ENCODE data around the gene PLCB4.

Gene PLCB4

DNA sequence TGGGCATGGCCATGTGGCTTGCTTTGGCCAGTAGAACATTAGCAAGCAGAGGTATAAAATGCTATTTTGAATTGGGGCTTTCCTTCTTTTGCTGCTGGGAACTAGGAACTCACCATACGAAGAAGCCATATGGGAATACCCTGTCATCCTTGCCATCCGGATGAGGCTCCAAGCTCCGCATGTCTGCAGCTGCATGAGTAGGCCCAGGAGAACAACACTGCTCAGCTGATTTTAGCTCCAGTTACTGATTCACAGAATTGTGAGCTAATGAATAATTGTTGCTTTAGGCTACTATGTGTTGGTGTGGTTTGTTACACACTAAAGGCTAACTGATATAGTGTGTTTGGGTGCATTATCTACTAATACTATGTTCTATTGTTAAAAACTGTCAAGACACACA lies 2.7 kb upstream of the PLCB4 start:
- no peak for DNase-seq (ENCODE audit: low read depth, low spot score)
- Histone ChIP-seq H3K4me3 (no peak overlapping the region), H3K9ac (ENCODE audit: insufficient read length) (no peak overlapping the region), H3K36me3 (ENCODE audit: insufficient read depth, low read length) (no peaks in the 10 kb centered on the region), H3K27ac (no peak overlapping the region), H3K9me3 (ENCODE audit: low read depth, low read length) (no peaks in the 10 kb centered on the region)
- TF ChIP-seq POLR2AphosphoS5 (IDR thresholded peaks at IDR 0.05; ENCODE audit: borderline replicate concordance, low read depth, low read length) (no peak), FOXP2 (optimal IDR thresholded peaks at IDR 0.05; ENCODE audit: control extremely low read depth, extremely low read length, insufficient read depth) (no peak), EZH2 (IDR thresholded peaks at IDR 0.05) (no peak)

DNA sequence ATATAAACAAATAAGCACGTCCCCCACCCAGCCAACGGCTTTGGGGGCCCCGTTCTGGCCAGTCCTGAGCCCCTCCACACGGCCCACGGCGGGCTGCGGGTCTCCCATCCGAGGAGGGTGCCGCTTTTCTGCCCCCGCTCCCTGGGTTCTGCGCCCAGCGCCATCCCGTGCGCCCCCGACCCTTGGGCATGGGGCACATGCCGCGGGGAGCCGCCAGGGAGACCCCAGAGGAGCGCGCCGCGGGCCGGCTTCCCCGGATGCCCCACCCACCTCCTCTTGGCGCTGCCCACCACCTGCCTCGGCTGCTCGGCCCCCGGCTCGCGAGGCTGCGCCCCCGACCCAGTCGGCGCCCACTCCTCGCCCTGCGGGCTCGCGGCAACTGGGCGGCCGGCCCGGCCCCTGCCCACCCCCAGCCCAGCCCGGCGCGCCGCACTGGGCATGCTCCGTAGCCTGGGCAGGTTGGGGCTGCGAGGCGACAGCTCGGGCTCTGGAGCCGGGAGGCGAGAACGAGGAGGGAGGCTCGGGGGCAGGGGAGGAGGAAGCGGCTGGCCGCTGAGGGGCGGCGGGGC lies 570 bp upstream of the PLCB4 start:
- no peak for DNase-seq (ENCODE audit: low read depth, low spot score)
- Histone ChIP-seq H3K27ac (no peak overlapping the region), H3K9me3 (ENCODE audit: low read depth, low read length) (no peaks in the 10 kb centered on the region), H3K4me3 (peak overlapping the region; percentile 91), H3K9ac (ENCODE audit: insufficient read length) (peak overlapping the region; percentile 59), H3K36me3 (ENCODE audit: insufficient read depth, low read length) (no peaks in the 10 kb centered on the region)
- TF ChIP-seq POLR2AphosphoS5 (IDR thresholded peaks at IDR 0.05; ENCODE audit: borderline replicate concordance, low read depth, low read length) (no peak), FOXP2 (optimal IDR thresholded peaks at IDR 0.05; ENCODE audit: control extremely low read depth, extremely low read length, insufficient read depth) (no peak), EZH2 (IDR thresholded peaks at IDR 0.05) (no peak)

- Histone ChIP-seq H3K27ac (no peak overlapping the region), H3K9me3 (ENCODE audit: low read depth, low read length) (no peaks in the 10 kb centered on the region), H3K36me3 (ENCODE audit: insufficient read depth, low read length) (no peaks in the 10 kb centered on the region), H3K4me3 (peak overlapping the region; percentile 91), H3K9ac (ENCODE audit: insufficient read length) (no peak overlapping the region)
- TF ChIP-seq POLR2AphosphoS5 (IDR thresholded peaks at IDR 0.05; ENCODE audit: borderline replicate concordance, low read depth, low read length), result no peak
- TF ChIP-seq FOXP2 (optimal IDR thresholded peaks at IDR 0.05; ENCODE audit: control extremely low read depth, extremely low read length, insufficient read depth), result no peak
- TF ChIP-seq EZH2 (IDR thresholded peaks at IDR 0.05), result no peak
- no peak for DNase-seq (ENCODE audit: low read depth, low spot score)
Measured at GRCh38 chr20:9070304-9070703, 1.4 kb downstream of the PLCB4 start.

DNA sequence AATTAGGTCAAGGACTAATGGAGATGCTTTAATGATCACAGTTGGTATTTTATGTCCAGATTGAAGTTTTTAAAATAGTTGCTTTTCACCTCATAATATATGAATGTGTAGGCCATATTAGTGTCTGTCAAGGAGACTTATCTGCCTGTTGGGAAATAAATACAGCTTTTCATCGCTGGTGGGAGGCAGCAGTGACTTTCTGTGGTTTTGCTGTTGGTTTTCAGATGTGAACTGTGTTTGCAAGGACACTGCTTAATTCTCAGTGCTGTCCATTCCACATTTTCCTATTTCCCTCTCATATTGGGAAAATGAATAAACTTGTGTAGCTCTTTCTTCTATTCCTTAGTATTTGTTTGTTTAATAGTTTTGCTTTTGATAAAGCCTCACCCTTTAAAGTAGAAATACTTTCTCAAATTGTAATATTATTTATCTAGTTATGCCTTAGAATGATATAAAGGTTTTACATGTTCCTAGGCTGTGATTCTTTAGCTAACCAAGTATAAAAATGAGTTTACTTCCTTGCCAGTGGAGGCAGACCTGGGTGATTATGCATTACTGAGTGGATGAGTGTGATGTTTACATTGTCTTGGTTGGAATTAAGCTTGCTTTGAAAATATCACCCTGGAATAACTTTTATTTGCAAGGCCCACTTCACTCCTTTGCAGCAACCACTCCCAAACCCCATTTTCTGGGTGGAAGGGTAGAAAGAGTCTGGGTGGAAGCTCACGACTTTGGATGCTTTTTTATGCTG lies 3.3 kb downstream of the PLCB4 start:
- Histone ChIP-seq H3K36me3 (ENCODE audit: insufficient read depth, low read length) (no peaks in the 10 kb centered on the region), H3K4me3 (no peak overlapping the region), H3K9me3 (ENCODE audit: low read depth, low read length) (no peaks in the 10 kb centered on the region), H3K9ac (ENCODE audit: insufficient read length) (no peak overlapping the region), H3K27ac (no peak overlapping the region)
- no peak for TF ChIP-seq POLR2AphosphoS5 (IDR thresholded peaks at IDR 0.05; ENCODE audit: borderline replicate concordance, low read depth, low read length)
- no peak for TF ChIP-seq EZH2 (IDR thresholded peaks at IDR 0.05)
- no peak for TF ChIP-seq FOXP2 (optimal IDR thresholded peaks at IDR 0.05; ENCODE audit: control extremely low read depth, extremely low read length, insufficient read depth)
- no peak for DNase-seq (ENCODE audit: low read depth, low spot score)

DNA sequence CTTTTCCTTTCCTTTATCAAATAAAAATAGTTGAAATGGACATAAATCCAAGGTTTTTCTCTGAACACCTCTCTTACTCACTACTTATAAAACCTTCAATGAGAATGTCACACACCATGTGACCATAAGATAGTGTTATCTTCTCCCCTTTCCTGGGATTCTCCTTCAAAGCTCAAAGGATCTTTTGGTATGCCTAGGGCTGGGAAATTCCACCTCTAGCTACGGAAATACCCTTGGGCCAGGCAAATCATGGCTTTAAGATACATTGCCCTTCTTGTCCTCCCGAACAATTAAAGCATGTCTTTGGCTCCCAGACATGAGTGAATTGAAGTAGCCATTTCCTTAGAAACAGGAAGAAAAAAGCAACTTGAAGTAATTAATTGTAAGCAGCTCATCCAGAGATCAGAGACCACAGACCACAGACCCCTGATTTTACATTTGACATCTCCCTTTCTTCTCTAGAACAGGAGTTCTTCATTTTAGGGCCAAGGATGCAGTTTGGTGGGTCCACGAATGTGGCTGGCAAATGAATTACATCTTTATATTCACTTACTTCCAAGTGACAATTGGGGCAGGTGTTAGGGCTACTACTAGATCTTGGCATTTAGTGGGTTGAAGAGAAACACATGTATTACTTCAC lies 4.1 kb downstream of the PLCB4 start:
- Histone ChIP-seq H3K9me3 (ENCODE audit: low read depth, low read length) (no peaks in the 10 kb centered on the region), H3K27ac (no peak overlapping the region), H3K4me3 (no peak overlapping the region), H3K36me3 (ENCODE audit: insufficient read depth, low read length) (no peaks in the 10 kb centered on the region), H3K9ac (ENCODE audit: insufficient read length) (no peak overlapping the region)
- TF ChIP-seq EZH2 (IDR thresholded peaks at IDR 0.05) (no peak), FOXP2 (optimal IDR thresholded peaks at IDR 0.05; ENCODE audit: control extremely low read depth, extremely low read length, insufficient read depth) (no peak), POLR2AphosphoS5 (IDR thresholded peaks at IDR 0.05; ENCODE audit: borderline replicate concordance, low read depth, low read length) (peak; percentile 45; the same call in 1 of the 2 replicates)
- peak; percentile 53 for DNase-seq (ENCODE audit: low read depth, low spot score)

DNA sequence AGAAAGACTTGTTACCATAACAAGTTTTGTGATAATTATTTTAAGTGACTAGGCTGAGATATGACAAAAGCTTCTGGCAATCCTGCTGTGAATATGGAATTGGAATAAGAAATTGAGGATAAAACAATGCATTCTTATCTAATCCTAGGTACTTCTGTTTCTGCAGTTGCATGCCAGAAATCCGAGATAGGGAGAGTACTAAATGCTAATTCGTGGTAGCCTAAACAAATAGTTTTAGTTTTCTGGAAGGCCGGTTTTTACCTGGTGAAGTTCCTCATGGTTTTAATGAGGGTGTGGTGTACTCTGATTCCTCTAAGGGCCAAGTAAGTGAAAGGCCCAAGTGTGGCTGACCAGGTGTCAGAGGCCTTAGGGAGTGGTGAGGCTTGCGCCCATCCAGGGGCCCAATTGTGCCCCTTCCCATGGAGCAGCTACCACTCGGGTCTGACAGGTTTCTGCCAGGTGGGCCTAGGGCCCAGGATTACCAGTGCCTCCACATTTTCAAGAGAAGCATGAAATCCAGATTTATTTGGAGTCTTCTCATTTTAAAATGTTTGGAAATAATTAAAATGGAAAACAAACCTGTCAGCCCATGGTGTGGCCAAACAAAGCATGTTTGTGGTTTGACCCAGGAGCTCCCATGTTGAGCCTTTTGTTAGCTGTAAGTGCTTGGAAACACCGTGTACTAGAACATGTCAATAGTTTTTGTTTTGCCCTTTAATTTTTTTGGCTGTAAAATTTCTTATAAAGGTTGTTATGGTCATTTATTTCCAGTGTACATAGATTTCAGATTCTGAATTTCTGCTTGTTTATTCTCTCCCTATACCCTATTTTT lies 6.6 kb downstream of the PLCB4 start:
- no peak for DNase-seq (ENCODE audit: low read depth, low spot score)
- no peaks in the 10 kb centered on the region for H3K9me3 ChIP-seq (ENCODE audit: low read depth, low read length)
- no peak for TF ChIP-seq FOXP2 (optimal IDR thresholded peaks at IDR 0.05; ENCODE audit: control extremely low read depth, extremely low read length, insufficient read depth)
- no peak for TF ChIP-seq POLR2AphosphoS5 (IDR thresholded peaks at IDR 0.05; ENCODE audit: borderline replicate concordance, low read depth, low read length)
- no peak for TF ChIP-seq EZH2 (IDR thresholded peaks at IDR 0.05)
- no peak overlapping the region for H3K9ac ChIP-seq (ENCODE audit: insufficient read length)
- H3K36me3 ChIP-seq (ENCODE audit: insufficient read depth, low read length), result no peaks in the 10 kb centered on the region
- H3K27ac ChIP-seq, result no peak overlapping the region
- H3K4me3 ChIP-seq, result no peak overlapping the region

GRCh38 chr20:9076440-9076839 lies 7.6 kb downstream of the PLCB4 start:
- no peak for TF ChIP-seq POLR2AphosphoS5 (IDR thresholded peaks at IDR 0.05; ENCODE audit: borderline replicate concordance, low read depth, low read length)
- TF ChIP-seq EZH2 (IDR thresholded peaks at IDR 0.05), result no peak
- no peak for TF ChIP-seq FOXP2 (optimal IDR thresholded peaks at IDR 0.05; ENCODE audit: control extremely low read depth, extremely low read length, insufficient read depth)
- no peaks in the 10 kb centered on the region for H3K9me3 ChIP-seq (ENCODE audit: low read depth, low read length)
- H3K4me3 ChIP-seq, result no peak overlapping the region
- no peak overlapping the region for H3K27ac ChIP-seq
- DNase-seq (ENCODE audit: low read depth, low spot score), result no peak
- H3K9ac ChIP-seq (ENCODE audit: insufficient read length), result no peak overlapping the region
- H3K36me3 ChIP-seq (ENCODE audit: insufficient read depth, low read length), result no peaks in the 10 kb centered on the region
